ENCODE measurements around the gene ST8SIA1.
A peak's percentile ranks its signal among the peaks of the same experiment; 100 is the strongest.

Gene ST8SIA1

GRCh38 chr12:22348208-22348607 lies 13.7 kb upstream of the ST8SIA1 start:
- no peak overlapping the region for H3K4me3 Mint-ChIP-seq
- H3K27ac Mint-ChIP-seq = no peak overlapping the region
- H3K9me3 Mint-ChIP-seq = no peaks in the 10 kb centered on the region
- H3K4me1 Mint-ChIP-seq (ENCODE audit: low read depth) = no peaks in the 10 kb centered on the region
- H3K36me3 Mint-ChIP-seq (ENCODE audit: low read depth) = no peaks in the 10 kb centered on the region
- H3K27me3 Mint-ChIP-seq (ENCODE audit: low read depth) = peaks cover 18% of the 10 kb centered on the region

DNA sequence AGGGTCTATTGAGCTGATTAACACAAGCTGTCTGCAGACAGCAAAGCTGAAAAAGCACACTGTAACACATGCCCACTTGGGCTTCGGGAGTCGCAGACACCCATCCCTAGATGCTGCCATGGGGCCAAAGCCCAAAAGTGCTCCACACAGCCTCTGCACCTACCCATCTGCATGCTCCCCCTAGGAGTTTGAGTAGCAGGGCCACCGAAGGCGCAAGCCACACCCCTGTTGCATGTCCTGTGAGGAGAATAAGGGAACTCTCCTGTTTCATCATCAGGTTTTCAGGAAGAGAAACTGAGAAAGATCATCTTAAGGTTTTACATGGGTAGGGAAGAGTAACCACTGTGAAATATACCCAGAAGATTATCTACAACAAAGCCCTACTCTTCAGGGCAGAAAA lies 5.6 kb upstream of the ST8SIA1 start:
- H3K4me1 Mint-ChIP-seq (ENCODE audit: low read depth) = peaks cover 7% of the 10 kb centered on the region
- peaks cover 32% of the 10 kb centered on the region for H3K27me3 Mint-ChIP-seq (ENCODE audit: low read depth)
- H3K36me3 Mint-ChIP-seq (ENCODE audit: low read depth) = peaks cover 1% of the 10 kb centered on the region
- no peak overlapping the region for H3K4me3 Mint-ChIP-seq
- no peak overlapping the region for H3K27ac Mint-ChIP-seq
- H3K9me3 Mint-ChIP-seq = peaks cover 4% of the 10 kb centered on the region

GRCh38 chr12:22339691-22340090 lies 5.2 kb upstream of the ST8SIA1 start:
- H3K9me3 Mint-ChIP-seq = peaks cover 4% of the 10 kb centered on the region
- no peak overlapping the region for H3K27ac Mint-ChIP-seq
- peaks cover 36% of the 10 kb centered on the region for H3K27me3 Mint-ChIP-seq (ENCODE audit: low read depth)
- peaks cover 1% of the 10 kb centered on the region for H3K36me3 Mint-ChIP-seq (ENCODE audit: low read depth)
- H3K4me3 Mint-ChIP-seq = no peak overlapping the region
- peaks cover 7% of the 10 kb centered on the region for H3K4me1 Mint-ChIP-seq (ENCODE audit: low read depth)

- peak overlapping the region; percentile 92 for H3K4me3 Mint-ChIP-seq
- no peaks in the 10 kb centered on the region for H3K9me3 Mint-ChIP-seq
- H3K27me3 Mint-ChIP-seq (ENCODE audit: low read depth) = peaks cover 64% of the 10 kb centered on the region
- H3K36me3 Mint-ChIP-seq (ENCODE audit: low read depth) = peaks cover 1% of the 10 kb centered on the region
- peaks cover 19% of the 10 kb centered on the region for H3K4me1 Mint-ChIP-seq (ENCODE audit: low read depth)
- H3K27ac Mint-ChIP-seq = peak overlapping the region; percentile 53
Measured at GRCh38 chr12:22335794-22336166, 1.3 kb upstream of the ST8SIA1 start.

- Mint-ChIP-seq H3K4me1 (ENCODE audit: low read depth) (peaks cover 19% of the 10 kb centered on the region), H3K27me3 (ENCODE audit: low read depth) (peaks cover 69% of the 10 kb centered on the region), H3K36me3 (ENCODE audit: low read depth) (peaks cover 1% of the 10 kb centered on the region), H3K4me3 (peak overlapping the region; percentile 83), H3K9me3 (no peaks in the 10 kb centered on the region), H3K27ac (peak overlapping the region; percentile 43)
Measured at GRCh38 chr12:22333713-22334409, 646 bp downstream of the ST8SIA1 start.

DNA sequence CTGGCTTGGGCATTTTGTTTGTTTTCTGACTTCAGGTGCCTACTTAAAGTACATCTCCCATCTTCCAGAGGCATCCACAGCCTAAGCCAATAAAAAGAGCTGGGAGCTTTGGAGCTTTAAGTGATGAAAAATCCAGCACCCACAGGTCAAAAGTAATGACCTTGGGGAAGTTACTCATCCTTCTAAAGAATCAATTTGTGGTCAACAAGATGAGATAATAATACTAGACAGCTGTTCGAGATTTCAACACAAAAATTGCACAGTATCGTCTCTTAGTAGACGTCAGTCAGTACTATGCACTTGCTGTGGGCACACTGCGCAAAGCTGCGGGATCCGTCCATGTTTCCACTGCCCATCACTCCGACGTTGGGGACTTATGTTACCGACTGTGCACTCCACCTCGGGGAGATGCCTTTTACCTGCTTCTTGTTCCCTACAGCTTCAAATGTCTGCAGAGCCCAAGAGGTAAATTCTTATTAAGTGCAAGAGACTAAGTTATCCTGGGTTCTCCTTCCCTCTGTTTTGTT lies 1.3 kb downstream of the ST8SIA1 start:
- peaks cover 19% of the 10 kb centered on the region for H3K4me1 Mint-ChIP-seq (ENCODE audit: low read depth)
- peak overlapping the region; percentile 83 for H3K4me3 Mint-ChIP-seq
- no peaks in the 10 kb centered on the region for H3K9me3 Mint-ChIP-seq
- H3K27ac Mint-ChIP-seq = peak overlapping the region; percentile 43
- H3K36me3 Mint-ChIP-seq (ENCODE audit: low read depth) = peaks cover 1% of the 10 kb centered on the region
- peaks cover 65% of the 10 kb centered on the region for H3K27me3 Mint-ChIP-seq (ENCODE audit: low read depth)

DNA sequence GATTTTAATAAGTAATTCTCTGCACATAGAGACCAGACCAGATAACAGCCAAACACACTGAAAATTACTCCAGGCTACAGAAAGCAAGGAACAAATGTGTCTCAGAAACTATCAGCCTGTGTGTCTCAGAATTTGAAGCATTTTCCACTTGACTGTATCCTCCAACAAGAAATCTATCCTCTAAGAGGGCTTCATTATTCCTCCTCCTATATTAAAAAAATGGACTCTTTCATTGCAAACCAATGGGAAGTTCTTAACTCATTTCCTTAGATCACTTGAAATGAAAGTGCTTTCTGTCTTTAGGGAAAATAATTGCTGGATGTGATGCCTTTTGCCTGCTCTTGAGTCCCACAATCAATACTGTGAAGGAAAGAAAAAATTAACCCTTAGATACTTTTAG lies 2.3 kb downstream of the ST8SIA1 start:
- no peaks in the 10 kb centered on the region for H3K9me3 Mint-ChIP-seq
- no peak overlapping the region for H3K4me3 Mint-ChIP-seq
- H3K27ac Mint-ChIP-seq = no peak overlapping the region
- peaks cover 19% of the 10 kb centered on the region for H3K4me1 Mint-ChIP-seq (ENCODE audit: low read depth)
- H3K27me3 Mint-ChIP-seq (ENCODE audit: low read depth) = peaks cover 59% of the 10 kb centered on the region
- peaks cover 1% of the 10 kb centered on the region for H3K36me3 Mint-ChIP-seq (ENCODE audit: low read depth)

DNA sequence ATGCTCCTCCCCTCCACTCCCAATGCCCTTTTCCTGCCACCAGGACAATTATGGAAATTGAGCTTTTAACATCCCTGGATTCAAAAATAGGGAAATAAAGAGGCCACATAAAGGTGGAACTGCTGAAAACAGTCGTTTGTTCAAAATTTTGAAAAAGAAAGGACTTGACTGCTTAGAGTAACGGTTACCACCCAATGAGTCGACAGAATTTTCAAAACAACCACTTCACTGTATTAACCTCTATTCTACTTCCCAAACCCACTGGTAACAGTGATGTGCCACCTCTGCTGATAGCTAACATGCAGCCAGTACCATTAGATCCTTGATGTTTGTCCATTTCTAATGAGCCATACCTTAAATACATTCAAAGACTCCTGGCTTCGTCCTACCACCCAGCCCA lies 4.9 kb downstream of the ST8SIA1 start:
- Mint-ChIP-seq H3K36me3 (ENCODE audit: low read depth) (no peaks in the 10 kb centered on the region), H3K4me3 (no peak overlapping the region), H3K9me3 (no peaks in the 10 kb centered on the region), H3K27me3 (ENCODE audit: low read depth) (peaks cover 34% of the 10 kb centered on the region), H3K27ac (no peak overlapping the region), H3K4me1 (ENCODE audit: low read depth) (peaks cover 12% of the 10 kb centered on the region)

GRCh38 chr12:22325218-22325617 lies 9.3 kb downstream of the ST8SIA1 start:
- Mint-ChIP-seq H3K4me3 (no peak overlapping the region), H3K4me1 (ENCODE audit: low read depth) (peaks cover 5% of the 10 kb centered on the region), H3K9me3 (no peaks in the 10 kb centered on the region), H3K27ac (no peak overlapping the region), H3K27me3 (ENCODE audit: low read depth) (peaks cover 5% of the 10 kb centered on the region), H3K36me3 (ENCODE audit: low read depth) (no peaks in the 10 kb centered on the region)

- H3K27ac Mint-ChIP-seq = no peak overlapping the region
- peaks cover 5% of the 10 kb centered on the region for H3K4me1 Mint-ChIP-seq (ENCODE audit: low read depth)
- no peaks in the 10 kb centered on the region for H3K9me3 Mint-ChIP-seq
- no peak overlapping the region for H3K4me3 Mint-ChIP-seq
- no peaks in the 10 kb centered on the region for H3K27me3 Mint-ChIP-seq (ENCODE audit: low read depth)
- H3K36me3 Mint-ChIP-seq (ENCODE audit: low read depth) = no peaks in the 10 kb centered on the region
Measured at GRCh38 chr12:22322091-22322490, 12.4 kb downstream of the ST8SIA1 start.

DNA sequence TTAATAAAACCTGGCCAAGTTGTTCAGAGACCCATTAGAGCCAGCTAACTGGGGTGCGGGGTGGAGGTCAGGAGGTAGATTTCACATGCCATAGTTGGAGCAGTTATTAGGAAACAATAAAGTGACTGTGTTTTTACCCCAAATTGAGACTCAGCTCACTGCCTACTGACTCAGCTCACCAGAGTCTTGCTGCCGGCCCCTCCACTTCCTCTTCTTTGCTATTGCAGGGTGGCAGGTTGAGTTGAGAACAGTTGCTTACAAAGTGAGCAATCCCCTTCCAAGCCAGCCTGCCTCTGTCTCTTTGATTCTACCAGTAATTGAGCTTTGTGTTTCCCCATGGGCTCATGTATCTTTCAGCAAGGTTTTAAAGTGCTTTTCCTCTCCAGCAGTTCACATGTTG lies 12.9 kb downstream of the ST8SIA1 start:
- Mint-ChIP-seq H3K4me3 (no peak overlapping the region), H3K27me3 (ENCODE audit: low read depth) (no peaks in the 10 kb centered on the region), H3K27ac (no peak overlapping the region), H3K4me1 (ENCODE audit: low read depth) (peaks cover 5% of the 10 kb centered on the region), H3K36me3 (ENCODE audit: low read depth) (no peaks in the 10 kb centered on the region), H3K9me3 (no peaks in the 10 kb centered on the region)

DNA sequence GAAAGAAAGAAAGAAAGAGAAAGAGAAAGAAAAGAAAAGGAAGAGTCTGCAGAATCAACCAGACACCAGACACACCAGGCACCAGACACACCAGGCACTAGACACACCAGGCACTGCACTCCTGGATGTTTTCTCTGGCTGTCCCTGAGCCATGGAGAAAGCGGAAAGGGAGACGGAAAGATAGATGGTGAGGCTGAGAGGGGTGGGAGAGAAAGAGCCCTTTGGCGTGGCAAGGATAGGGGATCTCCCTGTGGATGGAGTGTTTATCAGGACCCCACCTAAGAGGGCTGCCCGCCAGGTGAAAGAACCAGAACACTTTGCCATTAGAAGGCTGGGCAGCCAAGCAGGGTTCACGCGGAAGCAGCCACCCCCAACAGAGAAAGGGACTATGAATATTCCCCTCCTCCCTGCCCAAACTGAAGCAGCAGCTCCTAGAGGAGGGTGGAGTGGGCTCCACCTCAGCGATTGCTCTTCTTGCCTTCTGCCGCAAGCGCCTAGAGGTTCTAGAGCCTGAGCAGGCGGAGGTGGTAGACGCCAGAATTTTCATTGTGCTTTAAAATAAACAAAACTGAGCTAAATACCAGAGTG lies 13.4 kb downstream of the ST8SIA1 start:
- Mint-ChIP-seq H3K27me3 (ENCODE audit: low read depth) (no peaks in the 10 kb centered on the region), H3K4me1 (ENCODE audit: low read depth) (peaks cover 5% of the 10 kb centered on the region)

GRCh38 chr12:22318108-22318737 lies 16.3 kb downstream of the ST8SIA1 start:
- no peak overlapping the region for H3K27ac Mint-ChIP-seq
- H3K4me1 Mint-ChIP-seq (ENCODE audit: low read depth) = peaks cover 5% of the 10 kb centered on the region
- no peak overlapping the region for H3K4me3 Mint-ChIP-seq
- peaks cover 3% of the 10 kb centered on the region for H3K27me3 Mint-ChIP-seq (ENCODE audit: low read depth)
- H3K36me3 Mint-ChIP-seq (ENCODE audit: low read depth) = no peaks in the 10 kb centered on the region
- H3K9me3 Mint-ChIP-seq = no peaks in the 10 kb centered on the region

More for the DNA sequence above, 13.4 kb downstream of the ST8SIA1 start:
- Mint-ChIP-seq H3K36me3 (ENCODE audit: low read depth) (no peaks in the 10 kb centered on the region), H3K27ac (no peak overlapping the region), H3K9me3 (no peaks in the 10 kb centered on the region), H3K4me3 (no peak overlapping the region)

DNA sequence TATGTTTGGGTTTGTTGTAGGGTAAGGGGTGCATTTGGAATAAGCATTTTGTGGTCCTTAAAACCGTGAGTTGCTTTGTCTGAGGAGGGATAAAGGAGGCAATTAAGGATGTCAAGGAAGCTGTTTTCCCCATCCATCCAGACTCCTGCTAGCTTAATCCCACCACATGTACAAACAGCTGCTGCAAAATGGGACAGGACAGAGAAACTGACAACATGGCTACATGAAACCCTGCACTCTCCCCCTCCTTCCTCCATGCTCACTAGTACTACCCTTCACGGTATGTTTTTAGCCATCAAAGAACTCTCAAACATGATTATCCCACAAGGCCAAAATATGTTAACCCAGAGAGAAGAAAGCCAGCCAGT lies 20.6 kb downstream of the ST8SIA1 start:
- Mint-ChIP-seq H3K27me3 (ENCODE audit: low read depth) (peaks cover 3% of the 10 kb centered on the region), H3K27ac (no peak overlapping the region), H3K36me3 (ENCODE audit: low read depth) (no peaks in the 10 kb centered on the region), H3K4me3 (no peak overlapping the region), H3K9me3 (no peaks in the 10 kb centered on the region), H3K4me1 (ENCODE audit: low read depth) (no peaks in the 10 kb centered on the region)

Data from T-helper 1 cell treated with Interleukin-12 subunit alpha and Interleukin-12 subunit beta and Interleukin-4 antibody, amounts not matched to agents 30 μg/mL and 1 μg/mL, for 36 hours (primary cell).